NCI-H1436 treated with DMSO at 0.1 percent for 48 hours (cell line): ENCODE results near the gene CRYGS.
A peak's percentile ranks its signal among the peaks of the same experiment; 100 is the strongest.
"Not testable (repeated sequence)": the region's sequence is repeated elsewhere in the genome, so short reads cannot be mapped to it uniquely, and the experiment has no call there.

Experiments
- DNase-seq: peaks from one replicate; lab custom pipeline; 2025; lab: John Stamatoyannopoulos, UW

Gene CRYGS

DNA sequence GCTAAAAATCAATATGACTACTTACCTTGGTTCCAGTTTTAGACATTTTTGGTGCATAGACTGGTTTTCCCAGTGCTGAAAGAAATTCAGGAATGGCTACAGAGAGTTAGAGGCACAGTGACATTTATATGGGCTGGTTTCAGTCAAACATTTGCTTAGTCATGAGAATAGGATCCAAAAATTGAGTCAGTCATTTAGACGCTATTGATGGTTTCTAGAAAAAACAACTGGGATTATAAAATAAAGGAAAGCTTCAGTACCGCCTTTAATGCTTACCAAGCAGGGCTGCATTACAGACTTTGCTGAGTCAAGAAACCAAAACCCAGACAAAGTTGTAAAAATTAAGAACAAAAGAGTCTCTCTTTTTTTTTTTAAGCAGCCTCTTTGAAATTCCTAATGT, at the start of gene CRYGS:
CRYGS (minus strand) TSS at position 100 of the 400 bp plus-strand sequence; CDS start at position 46, 54 bp downstream.
- no peak for DNase-seq

DNA sequence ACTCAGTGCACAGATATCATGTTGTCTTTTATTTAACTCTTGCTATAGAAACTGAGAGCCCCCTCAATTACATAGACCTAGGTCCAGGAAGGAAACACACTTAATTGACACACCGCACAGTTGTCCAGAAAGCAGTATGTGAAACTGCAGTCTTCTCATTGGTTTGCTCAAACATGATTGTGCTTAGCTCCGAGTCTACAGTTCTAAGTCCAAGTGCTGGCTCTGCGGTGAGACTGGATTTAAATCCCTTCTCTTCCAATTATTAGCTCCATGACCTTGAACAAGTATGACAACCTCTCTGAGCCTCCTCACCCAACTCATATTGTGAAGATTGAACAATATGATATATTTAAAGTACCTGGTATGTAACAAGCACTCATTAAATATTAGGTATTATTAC, 49.7 kb upstream of the CRYGS start:
- no peak for DNase-seq

DNA sequence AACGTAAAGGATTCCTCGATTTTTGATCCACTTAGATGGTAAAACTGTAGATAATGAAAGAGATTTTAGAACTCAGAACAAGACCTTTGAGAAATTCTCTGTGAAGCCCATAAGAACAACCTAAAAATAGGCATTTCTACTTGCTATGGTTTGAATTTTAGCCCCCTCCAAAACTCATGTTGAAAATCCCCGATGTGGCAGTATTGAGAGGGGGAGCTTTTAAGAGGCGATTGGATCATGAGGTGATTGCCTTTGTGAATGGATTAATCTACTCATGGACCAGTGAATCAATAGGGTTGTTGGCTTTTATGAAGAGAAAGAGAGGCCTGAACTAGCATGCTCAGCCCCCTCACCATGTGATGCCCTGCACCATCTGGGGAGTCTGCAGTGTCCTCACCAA, 48.5 kb upstream of the CRYGS start:
- DNase-seq = no peak

DNA sequence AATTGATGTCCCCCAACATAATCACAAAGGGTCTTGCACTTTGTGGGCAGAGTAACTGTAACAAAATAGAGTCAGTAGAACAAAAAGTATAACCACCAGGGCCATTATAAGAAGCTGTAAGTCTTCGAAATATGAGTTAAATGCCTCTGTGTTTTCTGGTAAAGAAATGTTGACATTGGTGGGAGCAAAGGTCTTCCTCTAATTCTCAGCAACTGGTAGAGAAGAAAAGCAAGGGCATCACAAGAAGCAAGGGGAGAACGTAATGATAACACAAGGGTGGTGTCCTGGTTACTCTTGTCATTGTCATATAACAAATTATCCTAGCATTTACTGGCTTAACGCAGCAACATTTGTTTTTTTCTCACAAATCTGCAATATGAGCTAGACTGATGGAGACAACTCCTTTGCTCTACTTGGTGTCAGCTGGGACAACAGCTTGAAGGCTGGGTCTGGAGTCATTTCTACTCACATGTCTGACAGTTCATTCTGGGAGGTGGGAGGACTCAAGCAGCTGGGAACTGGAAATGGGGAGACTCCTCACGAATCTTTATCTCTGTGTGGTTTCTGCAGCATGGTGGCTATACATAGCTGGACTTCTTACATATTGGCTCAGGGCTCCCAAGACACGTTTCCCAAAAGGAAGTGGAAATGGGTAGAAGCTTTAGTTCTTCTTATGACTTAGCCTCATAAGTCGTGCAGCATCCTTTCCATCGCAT, 46.6 kb upstream of the CRYGS start:
- no peak for DNase-seq

DNA sequence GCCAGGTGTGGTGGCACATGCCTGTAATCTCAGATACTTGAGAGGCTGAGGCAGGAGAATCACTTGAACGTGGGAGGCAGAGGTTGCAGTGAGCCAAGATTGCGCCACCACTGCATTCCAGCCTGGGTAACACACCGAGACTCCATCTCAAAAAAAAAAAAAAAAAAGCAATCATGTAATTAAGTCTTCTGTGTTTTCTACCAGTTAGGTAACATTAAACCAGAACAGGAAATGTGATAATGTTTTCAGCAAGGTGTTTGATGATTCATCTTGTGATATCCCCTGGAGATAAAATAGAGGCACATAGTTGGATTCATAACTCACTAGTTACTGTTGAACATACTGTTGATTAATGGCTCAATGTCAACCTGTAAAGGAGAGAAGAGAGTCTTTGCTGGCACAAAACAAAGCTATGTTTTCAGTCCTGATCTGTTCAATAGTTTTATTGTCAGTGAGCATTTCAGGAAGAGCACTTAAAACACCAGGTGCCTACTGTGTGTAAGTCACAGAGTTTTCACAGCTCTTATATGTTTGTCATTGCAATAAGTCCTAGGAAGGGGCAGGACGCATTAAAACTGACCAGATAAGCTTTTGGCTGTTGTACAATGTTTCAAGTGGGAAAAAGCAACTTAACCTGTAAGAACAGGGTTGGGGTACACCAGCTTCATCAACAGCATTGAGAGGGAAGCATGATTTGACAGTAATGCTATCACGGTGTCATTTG, 45.8 kb upstream of the CRYGS start:
- DNase-seq = peak; percentile 38

DNA sequence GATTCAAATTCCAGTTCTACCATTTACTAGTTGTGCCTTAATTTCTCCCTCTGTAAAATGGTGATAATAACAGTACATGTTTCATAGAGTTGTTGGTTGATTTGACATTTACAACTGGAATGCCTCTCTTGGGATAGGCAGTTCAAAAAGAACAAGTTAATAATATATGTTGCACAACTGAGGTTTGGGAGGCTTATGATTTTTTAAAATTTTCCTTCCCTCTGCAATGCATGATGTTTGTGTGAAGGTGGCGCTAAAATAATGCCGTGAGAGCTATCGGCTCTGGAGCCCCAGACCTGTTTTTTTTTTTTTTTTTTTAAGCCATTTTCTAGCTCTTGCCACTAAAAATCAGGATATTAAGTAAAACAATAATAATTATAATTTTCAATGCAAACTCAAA, 44.9 kb upstream of the CRYGS start:
- no peak for DNase-seq

DNA sequence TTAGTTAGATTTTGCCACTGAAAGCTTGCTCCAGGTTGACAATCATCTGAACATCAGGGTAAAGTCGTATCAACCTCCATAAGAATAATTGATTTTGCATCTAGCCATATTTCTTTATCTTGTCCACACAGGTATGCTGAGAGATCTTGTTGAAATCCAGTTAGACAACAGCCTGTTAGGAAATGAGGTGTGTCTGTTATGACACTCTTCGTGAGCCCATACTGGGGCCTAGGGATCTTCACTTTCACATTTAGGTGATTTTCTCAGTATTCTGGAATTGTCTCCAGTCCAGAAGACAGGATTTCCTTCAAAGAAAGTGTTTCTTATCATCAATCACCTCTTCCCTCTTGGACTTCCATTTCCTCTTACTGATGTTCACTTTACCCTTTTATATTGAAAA, 44.5 kb upstream of the CRYGS start:
- DNase-seq = no peak

DNA sequence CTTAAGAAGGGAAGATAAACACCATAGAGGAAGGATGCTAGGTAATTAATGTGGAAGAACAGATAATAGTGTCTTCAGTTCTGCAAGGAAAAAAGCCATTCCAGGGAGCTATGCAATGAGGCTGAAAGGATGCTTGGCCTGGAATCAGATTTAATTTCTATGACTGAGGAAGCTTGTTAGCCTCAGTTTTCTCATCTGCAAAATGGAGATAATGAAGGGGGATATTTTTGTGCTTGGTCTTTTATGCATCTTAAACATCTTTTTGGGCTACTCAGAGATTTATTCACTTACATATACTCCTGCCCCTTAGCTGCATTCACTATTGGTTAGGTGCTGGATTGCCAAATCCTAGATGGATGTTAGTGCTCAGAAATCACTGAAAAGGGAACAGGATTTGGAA, 43.0 kb upstream of the CRYGS start:
- no peak for DNase-seq

DNA sequence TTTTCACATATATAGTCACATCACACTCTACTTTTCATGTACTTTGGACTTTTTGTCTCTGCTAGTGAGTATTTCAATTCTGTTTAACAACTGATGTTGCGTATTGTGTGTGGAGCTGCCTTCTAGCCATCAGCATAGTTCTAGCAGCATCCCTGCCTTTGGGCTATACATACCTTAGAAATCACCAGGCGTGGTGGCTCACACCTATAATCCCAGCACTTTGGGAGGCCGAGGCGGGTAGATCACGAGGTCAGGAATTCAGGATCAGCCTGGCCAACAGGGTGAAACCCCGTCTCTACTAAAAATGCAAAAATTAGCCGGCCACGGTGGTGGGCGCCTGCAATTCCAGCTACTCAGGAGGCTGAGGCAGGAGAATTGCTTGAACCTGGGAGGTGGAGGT, 42.1 kb upstream of the CRYGS start:
- not testable (repeated sequence) for DNase-seq

DNA sequence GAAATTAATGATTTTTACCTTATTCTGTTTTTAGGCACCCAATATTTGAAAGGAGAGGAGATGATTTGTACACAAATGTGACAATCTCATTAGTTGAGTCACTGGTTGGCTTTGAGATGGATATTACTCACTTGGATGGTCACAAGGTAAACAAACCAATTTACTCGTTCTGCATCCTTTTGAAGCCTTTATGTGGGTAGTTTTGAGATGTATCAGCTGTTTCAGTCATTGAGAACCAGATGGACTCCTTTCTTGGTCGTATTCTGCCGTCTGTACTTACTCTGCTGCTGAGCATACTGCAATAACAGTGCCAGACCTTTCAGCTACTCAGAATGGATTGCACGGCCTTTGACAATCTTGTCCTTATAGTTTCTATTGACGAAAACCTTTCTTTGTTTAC, 39.7 kb upstream of the CRYGS start:
- no peak for DNase-seq

DNA sequence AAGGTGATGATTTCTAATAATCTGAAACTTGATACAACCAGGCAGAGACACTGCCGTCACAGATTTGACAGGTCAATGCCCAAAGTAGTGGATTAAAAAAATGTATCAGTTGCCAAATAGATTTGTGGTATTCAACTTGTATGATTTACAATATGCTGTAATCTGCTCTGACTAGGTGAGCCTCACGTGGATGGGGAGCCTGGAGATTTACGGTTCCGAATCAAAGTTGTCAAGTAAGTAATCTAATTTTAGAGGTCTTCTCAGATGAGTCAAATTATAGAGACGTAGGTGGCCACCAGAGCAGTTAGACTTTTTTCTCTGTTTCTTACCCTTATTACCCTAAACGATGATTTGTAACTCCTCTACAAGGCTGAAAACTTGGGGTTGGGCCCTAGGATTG, 38.4 kb upstream of the CRYGS start:
- DNase-seq = no peak

DNA sequence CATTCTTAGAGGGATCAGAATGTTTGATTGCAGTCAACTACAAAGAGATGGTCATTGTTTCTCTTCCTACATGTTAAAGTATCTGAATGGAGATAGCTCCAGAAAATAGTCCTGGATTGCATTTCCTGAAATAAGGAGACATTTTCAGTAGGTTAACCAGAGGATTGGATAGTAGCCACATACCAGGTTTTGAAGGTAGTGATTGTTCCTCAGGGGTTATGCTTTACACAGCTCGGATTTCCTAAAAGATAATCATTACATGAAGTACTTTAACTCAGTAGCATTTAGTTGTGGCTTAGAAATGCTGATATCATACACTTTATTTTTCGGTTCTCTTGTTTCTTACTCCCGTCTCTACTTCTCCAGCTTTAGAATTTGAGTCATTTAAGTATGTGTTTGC, 36.6 kb upstream of the CRYGS start:
- DNase-seq = no peak

DNA sequence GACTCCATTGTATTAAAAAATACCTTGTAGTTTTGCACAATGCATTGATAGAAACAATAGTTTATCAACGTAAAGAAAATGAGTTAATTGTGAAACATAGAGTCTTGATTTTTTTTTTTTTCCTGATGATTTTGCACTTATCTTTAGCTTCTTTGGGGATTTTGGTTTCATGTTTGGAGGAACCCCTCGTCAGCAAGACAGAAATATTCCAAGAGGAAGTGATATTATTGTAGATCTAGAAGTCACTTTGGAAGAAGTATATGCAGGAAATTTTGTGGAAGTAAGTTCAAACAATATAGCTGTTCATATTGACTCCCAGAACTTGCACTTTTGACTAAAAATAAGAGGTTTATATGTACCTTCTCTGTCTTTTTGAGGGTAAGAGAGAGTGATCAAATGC, 33.3 kb upstream of the CRYGS start:
- DNase-seq = no peak

DNA sequence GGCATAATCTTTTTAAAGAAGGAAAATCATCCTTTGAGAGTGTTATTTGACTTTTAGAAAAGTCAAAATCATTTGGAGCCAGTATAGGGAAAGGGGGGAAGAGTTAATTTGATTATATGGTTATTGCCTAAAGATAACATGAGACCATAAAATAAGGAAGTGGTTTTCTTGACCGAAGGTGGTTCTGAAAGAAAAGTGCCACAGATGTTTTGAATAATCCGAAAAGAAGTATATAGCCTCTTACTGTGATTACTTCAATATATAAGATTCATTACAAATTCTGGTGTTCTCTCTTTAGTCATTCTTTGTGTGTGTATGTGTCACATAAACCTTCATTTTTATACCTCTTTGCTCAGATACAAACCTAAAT, 27.4 kb upstream of the CRYGS start:
- DNase-seq = no peak

DNA sequence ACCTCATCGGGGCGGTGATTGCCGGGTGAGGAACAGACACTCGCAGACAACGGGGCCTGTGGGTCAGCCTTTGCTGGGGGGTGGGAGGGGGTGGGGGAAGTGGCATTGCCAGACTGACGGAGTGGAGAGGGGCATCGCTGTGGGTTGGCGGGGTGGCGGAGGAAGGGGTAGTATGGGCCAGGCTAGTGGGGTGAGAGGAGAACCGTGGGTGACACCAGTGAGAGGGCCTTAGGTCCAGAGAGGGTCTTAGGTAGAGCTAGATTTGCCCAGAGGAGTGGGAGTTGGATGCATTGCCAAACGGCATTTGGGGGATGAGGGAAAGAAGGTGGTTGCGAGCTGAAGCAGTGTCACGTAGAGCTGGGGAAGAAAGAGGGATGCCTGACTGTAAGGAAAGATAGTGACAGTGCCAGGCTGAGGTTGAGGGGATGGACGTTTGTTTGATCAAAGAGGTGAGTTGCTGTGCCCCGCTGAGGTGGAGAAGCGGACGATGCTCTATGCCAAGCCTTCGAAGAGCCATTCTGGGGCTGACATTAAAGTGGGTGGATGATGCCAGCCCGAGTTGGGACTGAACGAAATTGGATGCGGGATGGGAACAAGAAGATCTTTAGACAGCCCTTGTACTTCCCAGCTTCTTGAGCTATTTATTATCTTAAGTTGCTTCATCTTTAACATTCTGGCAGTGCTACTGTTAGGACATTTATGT, 26.9 kb upstream of the CRYGS start:
- no peak for DNase-seq

DNA sequence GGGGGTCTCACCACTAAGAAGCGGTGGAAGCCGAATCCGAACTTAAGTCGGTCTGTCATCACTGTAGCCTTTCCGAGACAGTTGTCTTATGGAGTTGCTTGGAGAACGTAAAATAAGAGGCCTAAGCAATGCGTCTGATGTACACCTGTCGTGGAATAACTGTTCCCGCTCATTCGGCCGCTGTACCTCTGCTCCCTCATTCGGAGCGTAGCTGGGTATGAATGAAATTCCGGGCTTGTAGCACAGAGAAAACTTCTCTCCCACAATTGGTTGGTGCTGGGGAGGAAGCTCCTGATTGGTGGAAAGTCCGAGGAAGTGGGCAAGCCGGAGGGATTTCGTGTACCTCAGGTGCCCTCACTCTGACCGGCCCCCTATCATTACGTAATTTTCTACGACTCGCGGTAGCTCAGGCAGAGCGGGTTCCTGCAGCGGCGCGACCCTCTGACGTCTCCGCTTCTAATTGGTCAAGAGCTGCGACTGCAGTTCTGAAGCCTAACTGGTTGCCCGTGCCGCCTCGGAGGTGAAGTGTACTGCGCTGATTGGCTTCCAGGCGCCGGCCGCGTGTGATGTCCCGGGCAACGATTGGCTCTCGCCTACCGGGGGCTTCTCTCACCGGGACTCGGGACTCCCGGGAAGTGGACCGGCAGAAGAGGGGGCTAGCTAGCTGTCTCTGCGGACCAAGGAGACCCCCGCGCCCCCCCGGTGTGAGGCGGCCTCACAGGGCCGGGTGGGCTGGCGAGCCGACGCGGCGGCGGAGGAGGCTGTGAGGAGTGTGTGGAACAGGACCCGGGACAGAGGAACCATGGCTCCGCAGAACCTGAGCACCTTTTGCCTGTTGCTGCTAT, 26.1 kb upstream of the CRYGS start, which contains the start of gene DNAJB11:
DNAJB11 (plus strand) TSS at position 625 of the 845 bp plus-strand sequence; CDS start at position 803, 178 bp downstream.
- DNase-seq = peak; percentile 100

DNA sequence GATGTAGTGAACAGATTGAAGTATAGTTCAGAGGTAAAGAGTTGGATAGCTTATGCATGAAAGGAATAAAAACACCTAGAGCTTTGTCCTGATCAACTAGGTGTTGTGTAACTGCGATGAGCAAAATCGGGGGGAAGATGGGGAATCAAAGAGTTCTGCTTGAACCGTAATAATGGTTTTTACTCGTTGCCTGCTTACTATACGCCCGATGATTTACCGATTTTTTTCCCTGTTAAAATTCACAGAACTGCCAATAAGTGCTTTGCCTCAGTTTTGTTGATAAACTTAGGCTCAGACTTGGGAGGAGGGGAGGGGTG, 25.6 kb upstream of the CRYGS start:
- DNase-seq = no peak

DNA sequence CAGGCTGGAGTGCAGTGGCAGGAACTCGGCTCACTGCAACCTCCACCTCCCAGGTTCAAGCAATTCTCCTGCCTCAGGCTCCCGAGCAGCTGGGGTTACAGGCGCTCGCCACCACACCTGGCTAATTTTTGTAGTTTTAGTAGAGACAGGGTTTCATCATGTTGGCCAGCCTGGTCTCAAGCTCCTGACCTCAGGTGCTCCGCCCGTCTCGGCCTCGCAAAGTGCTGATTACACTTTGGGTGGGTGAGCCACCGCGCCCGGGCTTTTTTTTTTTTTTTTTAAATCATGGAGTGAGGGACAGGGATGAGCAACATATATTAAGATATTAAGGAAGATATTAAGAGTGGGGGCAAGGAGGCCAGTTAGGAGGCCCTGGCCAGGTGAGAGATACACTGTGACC, 25.2 kb upstream of the CRYGS start:
- DNase-seq = not testable (repeated sequence)

DNA sequence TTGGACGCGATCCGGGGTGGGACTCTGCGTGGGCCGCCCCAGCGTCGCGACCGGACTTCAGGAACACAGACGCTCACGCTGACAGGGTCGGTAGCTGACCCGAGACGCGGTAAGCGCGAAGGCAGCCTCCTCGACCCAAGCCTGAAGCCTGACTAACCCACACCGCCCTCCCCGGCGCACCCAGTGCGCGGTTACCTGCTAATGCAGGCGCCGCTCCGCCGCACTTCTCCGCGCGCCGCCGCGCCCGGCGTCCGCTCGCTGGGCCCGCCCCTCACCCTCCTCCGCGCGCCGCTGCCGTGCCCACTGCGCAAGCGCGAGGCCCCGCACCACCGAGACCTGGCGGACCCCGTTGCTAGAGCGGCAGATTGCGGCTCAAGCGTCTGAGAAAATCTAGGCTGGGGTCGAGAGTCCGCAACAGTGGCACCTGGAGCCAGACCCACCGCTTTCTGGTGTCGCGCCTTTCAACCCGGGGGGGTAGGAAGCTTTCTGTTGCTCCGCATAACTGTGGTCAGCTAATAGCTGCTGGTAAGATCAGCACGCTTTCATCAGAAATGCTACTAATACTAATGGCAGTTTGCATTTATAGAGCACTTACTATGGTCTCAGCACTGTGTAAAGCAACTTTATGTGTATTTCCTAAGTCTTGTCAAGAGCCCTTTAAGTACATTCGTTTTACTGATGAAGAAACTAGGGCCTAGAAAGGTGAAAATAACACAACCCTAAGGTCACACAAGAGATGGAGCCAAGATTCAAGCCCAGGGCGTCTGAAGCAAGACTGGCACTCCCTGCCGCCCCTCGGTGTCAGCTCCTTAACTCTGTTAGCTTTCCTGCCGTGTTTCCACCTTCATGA, 23.1 kb upstream of the CRYGS start, which contains the start of gene TBCCD1:
TBCCD1 (minus strand) TSS at position 268 of the 850 bp plus-strand sequence. CDS start 3,010 bp downstream, outside the sequence.
- peak; percentile 74 for DNase-seq

DNA sequence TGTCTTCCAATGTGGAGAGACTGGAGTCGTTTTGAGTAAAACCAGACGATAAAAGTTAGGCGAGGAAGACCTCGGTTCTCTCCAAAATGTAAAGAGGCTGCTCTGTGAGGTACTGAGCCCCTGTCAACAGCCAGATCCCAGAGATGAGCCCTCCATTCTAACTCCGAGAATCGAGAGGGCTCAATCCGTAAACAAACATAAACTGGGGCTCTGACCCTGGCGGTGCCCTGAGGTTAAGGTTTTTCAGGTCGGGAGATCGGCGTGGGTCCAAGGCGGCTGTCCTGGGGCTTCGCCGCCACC, 22.5 kb upstream of the CRYGS start:
- no peak for DNase-seq

DNA sequence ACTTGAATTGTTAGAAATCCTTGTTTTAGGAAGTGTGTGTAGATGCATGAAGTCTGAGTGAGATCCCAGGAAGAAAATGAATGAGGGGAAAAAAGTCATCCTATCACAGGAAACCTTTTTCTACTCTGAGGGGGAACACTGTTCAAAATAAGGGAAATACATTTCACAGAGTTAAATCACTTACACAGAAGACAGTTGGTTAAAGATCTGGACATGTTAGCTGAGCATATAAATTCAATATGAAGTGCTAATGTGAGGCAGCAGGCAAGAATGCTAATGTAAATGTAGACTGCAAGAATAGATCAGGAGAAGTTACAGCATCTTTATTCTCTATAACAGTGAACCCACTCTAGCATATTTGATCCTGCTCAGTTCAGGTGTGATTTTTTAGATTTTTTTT, 20.4 kb upstream of the CRYGS start:
- no peak for DNase-seq
